Glutamatergic neuron (in vitro differentiated cells): ENCODE results near the gene DENND2A. TPM values are rescaled to one million over a fixed set of nuclear protein-coding genes. Genes with fewer than 3 reads are reported as not detected.

Experiments used
- DNase-seq: peaks from one replicate; pipeline ENCODE4 v3.0.0; 2022
- H3K27ac Mint-ChIP-seq: one replicate; pipeline ENCODE4 v1.8.0; 2020; ENCODE audit warnings: mild to moderate bottlenecking, mixed read lengths, inconsistent platforms; ENCODE audit not compliant: unreplicated experiment
- H3K27me3 Mint-ChIP-seq: one replicate; pipeline ENCODE4 v1.8.0; 2020; ENCODE audit warnings: mild to moderate bottlenecking, moderate library complexity, mixed read lengths, inconsistent platforms; ENCODE audit not compliant: unreplicated experiment
- H3K36me3 Mint-ChIP-seq: one replicate; pipeline ENCODE4 v1.8.0; 2020; ENCODE audit warnings: mild to moderate bottlenecking, mixed read lengths, inconsistent platforms; ENCODE audit not compliant: unreplicated experiment
- H3K4me1 Mint-ChIP-seq: one replicate; pipeline ENCODE4 v1.8.0; 2020; ENCODE audit warnings: mild to moderate bottlenecking, low read depth, mixed read lengths, inconsistent platforms; ENCODE audit not compliant: unreplicated experiment
- H3K4me3 Mint-ChIP-seq: one replicate; pipeline ENCODE4 v1.8.0; 2020; ENCODE audit warnings: mild to moderate bottlenecking, mixed read lengths, inconsistent platforms; ENCODE audit not compliant: unreplicated experiment
- H3K9me3 Mint-ChIP-seq: one replicate; pipeline ENCODE4 v1.8.0; 2020; ENCODE audit warnings: mild to moderate bottlenecking, moderate library complexity, mixed read lengths, inconsistent platforms; ENCODE audit not compliant: unreplicated experiment
- CTCF ChIP-seq: fragments of 200-600 bp; sonication (generic); IDR thresholded peaks from one replicate; pipeline ENCODE4 v1.5.0; 2021; ENCODE audit not compliant: partially characterized antibody, unreplicated experiment
- total RNA-seq: library from RNA; stranded (reverse); fragmentation: NEBNext Ultra II Directional; extraction: Animal tissue kit (Norgen Biotek cat#: 25700); gene quantifications from one replicate; pipeline ENCODE4 v1.2.1, GENCODE V29; 2021; ENCODE audit not compliant: unreplicated experiment

Gene DENND2A
- total RNA-seq, 1 donor from 2014 or later, result 64.7 TPM

DNA sequence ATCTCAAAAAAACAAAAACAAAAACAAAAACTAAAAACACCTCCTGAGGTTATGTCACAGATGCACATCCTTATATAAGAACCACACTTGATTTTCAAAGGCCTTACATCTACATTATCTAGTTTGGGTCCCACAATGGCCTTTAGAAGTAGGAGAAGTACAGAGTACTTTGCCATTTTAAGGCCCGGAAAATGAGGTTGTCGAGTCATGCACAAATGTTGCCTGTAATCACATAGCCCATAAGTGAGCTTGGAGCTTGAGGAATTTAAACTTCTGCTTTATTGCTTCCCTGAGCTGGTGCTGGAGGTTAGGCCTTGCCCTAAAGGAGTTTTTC lies 151.6 kb downstream of the DENND2A start:
- no peak overlapping the region for H3K4me3 Mint-ChIP-seq
- TF ChIP-seq CTCF, result no peak
- peaks cover 3% of the 10 kb centered on the region for H3K4me1 Mint-ChIP-seq
- H3K36me3 Mint-ChIP-seq, result no peaks in the 10 kb centered on the region
- DNase-seq, result no peak
- no peak overlapping the region for H3K27ac Mint-ChIP-seq
- no peaks in the 10 kb centered on the region for H3K9me3 Mint-ChIP-seq
- H3K27me3 Mint-ChIP-seq, result peaks cover 2% of the 10 kb centered on the region

DNA sequence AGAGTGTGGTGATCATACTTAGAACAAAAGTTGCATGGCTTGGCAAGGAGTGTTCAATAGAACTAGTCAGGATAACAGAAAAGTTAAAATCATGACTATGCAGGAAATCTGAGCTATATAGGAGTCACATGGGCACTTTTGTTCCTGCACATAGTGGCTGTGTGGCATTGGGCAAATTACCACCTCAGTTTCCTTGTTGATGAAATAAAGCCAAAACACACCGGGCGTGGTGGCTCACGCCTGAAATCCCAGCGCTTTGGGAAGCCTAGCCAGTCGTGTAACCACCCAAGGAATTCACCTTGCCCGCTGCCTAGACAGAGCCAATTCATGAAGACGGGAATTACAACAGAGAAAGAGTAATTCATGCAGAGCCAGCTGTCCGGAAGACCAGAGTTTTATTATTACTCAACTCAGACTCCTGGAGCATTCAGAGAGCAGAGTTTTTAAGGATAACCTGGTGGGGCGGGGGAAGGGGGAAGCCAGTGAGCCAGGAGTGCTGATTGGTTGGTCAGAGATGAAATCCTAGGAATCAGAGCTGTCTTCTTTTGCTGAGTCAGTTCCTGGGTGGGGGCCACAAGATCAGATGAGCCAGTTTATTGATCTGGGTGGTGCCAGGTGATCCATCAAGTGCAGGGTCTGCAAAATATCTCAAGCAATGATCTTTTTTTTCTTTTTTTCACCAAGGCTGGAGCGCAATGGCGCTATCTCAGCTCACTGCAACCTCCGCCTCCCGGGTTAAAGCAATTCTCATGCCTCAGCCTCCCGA lies 154.9 kb downstream of the DENND2A start:
- H3K4me3 Mint-ChIP-seq, result no peak overlapping the region
- H3K4me1 Mint-ChIP-seq, result peaks cover 3% of the 10 kb centered on the region
- no peak for DNase-seq
- no peak overlapping the region for H3K27ac Mint-ChIP-seq
- peaks cover 2% of the 10 kb centered on the region for H3K27me3 Mint-ChIP-seq
- TF ChIP-seq CTCF, result no peak
- no peaks in the 10 kb centered on the region for H3K36me3 Mint-ChIP-seq
- H3K9me3 Mint-ChIP-seq, result no peaks in the 10 kb centered on the region

- H3K36me3 Mint-ChIP-seq, result no peaks in the 10 kb centered on the region
- H3K27me3 Mint-ChIP-seq, result peaks cover 2% of the 10 kb centered on the region
- no peak overlapping the region for H3K4me3 Mint-ChIP-seq
- TF ChIP-seq CTCF, result no peak
- no peaks in the 10 kb centered on the region for H3K9me3 Mint-ChIP-seq
- no peak for DNase-seq
- no peak overlapping the region for H3K27ac Mint-ChIP-seq
- peaks cover 3% of the 10 kb centered on the region for H3K4me1 Mint-ChIP-seq
Observed at GRCh38 chr7:140484951-140485499, 155.6 kb downstream of the DENND2A start.

GRCh38 chr7:140484479-140484878 lies 156.1 kb downstream of the DENND2A start:
- Mint-ChIP-seq H3K27ac (no peak overlapping the region), H3K9me3 (no peaks in the 10 kb centered on the region), H3K27me3 (peaks cover 7% of the 10 kb centered on the region), H3K36me3 (no peaks in the 10 kb centered on the region), H3K4me3 (no peak overlapping the region), H3K4me1 (peaks cover 3% of the 10 kb centered on the region)
- DNase-seq, result no peak
- TF ChIP-seq CTCF, result no peak

DNA sequence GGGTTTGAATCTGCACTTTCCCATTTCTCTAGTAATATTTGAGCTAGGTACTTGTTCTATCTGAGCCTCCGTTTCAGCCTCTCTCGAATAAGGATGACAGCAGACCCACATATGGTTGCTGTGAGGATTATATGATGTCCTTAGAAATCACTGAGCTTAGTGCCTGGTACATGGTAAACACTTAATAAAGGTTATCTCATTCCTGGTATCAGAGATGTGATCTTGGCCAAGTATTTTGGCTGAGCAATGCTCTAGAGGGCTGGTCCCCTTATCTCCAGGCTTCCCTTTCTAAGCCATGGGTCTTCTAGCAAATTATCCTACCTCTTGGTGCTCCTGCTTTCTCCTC lies 160.9 kb downstream of the DENND2A start:
- peak overlapping the region; percentile 70 for H3K27ac Mint-ChIP-seq
- TF ChIP-seq CTCF, result no peak
- DNase-seq, result no peak
- peak overlapping the region; percentile 92 for H3K4me3 Mint-ChIP-seq
- no peaks in the 10 kb centered on the region for H3K36me3 Mint-ChIP-seq
- peaks cover 12% of the 10 kb centered on the region for H3K27me3 Mint-ChIP-seq
- H3K4me1 Mint-ChIP-seq, result peaks cover 6% of the 10 kb centered on the region
- peaks cover 11% of the 10 kb centered on the region for H3K9me3 Mint-ChIP-seq
